Measurements from ENCODE around the gene SLC37A3. TPM values are rescaled to one million over a fixed set of nuclear protein-coding genes. Genes with fewer than 3 reads are reported as not detected.
"Not testable (repeated sequence)": the region's sequence is repeated elsewhere in the genome, so short reads cannot be mapped to it uniquely, and the experiment has no call there.

Gene SLC37A3
- total and polyA plus RNA-seq, 8 donors: 6.3 to 141 (median 55.2) TPM

DNA sequence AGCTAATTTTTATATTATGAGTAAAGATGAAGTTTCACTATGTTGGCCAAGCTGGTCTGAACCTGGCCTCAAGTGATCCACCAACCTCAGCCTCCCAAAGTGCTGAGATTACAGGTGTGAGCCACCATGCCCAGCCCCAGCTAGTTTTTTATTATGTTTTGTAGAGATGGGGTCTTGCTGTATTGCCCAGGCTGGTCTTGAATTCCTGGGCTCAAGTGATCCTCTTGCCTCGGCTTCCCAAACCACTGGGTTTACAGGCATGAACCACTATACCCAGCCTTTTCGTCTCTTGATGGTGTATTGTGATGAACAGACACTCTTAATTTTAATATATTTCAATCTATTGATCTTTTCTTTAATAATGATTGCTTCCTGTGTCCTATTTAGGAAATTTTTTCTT, 23.2 kb upstream of the SLC37A3 start:
- DNase-seq: no peak
- Histone ChIP-seq H3K36me3 (peaks cover 0 to 7% (median 3%) of the 10 kb centered on the region in 4 donors), H3K9me3 (no peaks in the 10 kb centered on the region), H3K27ac (no peak overlapping the region), H3K4me1 (no peaks in the 10 kb centered on the region), H3K4me3 (no peak overlapping the region), H3K27me3 (no peaks in the 10 kb centered on the region)
- intact Hi-C loops (cut with DNase I; ENCODE audit: low total_unique reads): no loop called here
- WGBS, 5 donors: 89 to 98% (median 95%) methylated on average over 2 of the region's 2 CpGs
- no peak for TF ChIP-seq CTCF (IDR thresholded peaks at IDR 0.05)

DNA sequence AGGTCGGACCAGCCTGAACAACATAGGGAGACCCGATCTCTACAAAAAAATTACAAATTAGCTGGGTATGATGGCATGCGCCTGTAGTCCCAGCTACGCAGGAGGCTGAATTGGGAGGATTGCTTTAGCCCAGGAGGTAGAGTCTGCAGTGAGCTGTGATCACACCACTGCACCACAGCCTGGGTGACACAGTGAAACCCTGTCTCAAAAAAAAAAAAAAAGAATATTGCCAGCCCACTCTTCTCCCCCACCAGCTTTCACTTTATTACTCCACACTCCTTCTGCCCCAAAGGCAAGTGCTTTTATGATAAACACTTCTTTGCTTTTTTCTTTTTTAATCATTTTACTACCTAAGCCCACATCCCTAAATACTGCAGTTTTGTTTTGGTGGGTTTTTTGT, 20.3 kb upstream of the SLC37A3 start:
- Histone ChIP-seq H3K27ac (no peak overlapping the region), H3K27me3 (no peaks in the 10 kb centered on the region), H3K4me1 (no peaks in the 10 kb centered on the region), H3K9me3 (no peaks in the 10 kb centered on the region), H3K36me3 (no peaks in the 10 kb centered on the region), H3K4me3 (no peak overlapping the region)
- WGBS, 5 donors: 82 to 95% (median 92%) methylated on average over 4 of the region's 4 CpGs
- TF ChIP-seq POLR2AphosphoS5 (IDR thresholded peaks at IDR 0.05): no peak
- no peak for TF ChIP-seq CTCF (IDR thresholded peaks at IDR 0.05)
- intact Hi-C loops (cut with DNase I; ENCODE audit: low total_unique reads): no loop called here
- no peak for DNase-seq

DNA sequence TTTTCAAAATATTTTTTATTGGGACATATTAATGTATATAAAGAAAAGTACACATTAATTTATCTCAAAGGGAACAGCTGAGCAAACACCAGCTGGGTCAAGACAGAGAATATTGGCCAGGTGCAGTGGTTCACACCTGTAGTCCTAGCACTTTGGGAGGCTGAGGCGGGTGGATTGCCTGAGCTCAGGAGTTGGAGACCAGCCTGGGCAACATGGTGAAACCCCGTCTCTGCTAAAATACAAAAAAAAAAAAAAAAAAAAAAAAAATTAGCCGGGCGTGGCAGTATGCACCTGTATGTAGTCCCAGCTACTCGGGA, 19.8 kb upstream of the SLC37A3 start:
- H3K27me3 ChIP-seq; intact Hi-C loops (cut with DNase I; ENCODE audit: low total_unique reads); H3K36me3 ChIP-seq; H3K9me3 ChIP-seq; H3K4me3 ChIP-seq; H3K27ac ChIP-seq; H3K4me1 ChIP-seq: not testable (repeated sequence)
- DNase-seq: peak; percentile 36 to 41
- 55 to 72% (median 61%) methylated on average over 5 of the region's 5 CpGs for WGBS, 5 donors

DNA sequence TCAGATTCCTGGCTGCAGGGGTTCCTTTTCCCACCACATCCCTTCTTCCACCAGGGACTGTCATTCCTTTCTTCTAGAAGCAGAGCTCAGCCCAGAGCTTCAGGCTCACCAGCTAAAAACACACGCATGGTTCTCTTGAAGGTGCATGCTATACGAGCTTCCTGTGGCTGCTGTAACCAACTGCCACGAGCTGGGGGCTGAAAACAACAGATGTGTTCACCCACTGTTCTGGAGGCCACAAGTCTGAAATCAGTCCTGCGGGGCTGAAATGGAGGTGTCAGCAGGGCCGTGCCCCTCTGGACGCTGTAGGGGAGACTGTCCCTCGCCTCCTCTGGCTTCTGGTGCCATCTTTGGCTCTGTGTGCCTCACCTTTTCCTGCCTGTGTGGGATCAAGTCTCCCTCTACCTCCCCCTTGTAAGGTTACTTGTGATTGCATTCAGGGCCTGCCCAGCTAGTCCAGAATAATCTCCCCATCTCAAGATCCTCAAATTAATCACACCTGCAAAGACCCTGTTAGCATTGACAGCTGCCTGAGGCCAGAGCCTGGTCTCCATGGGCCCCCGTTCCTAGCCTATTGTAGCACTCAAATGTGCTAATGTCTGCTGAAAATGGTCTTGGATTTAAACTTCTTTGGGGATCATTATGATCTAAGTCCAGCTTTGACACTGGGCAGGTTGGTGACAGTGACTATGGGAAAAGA, 19.3 kb upstream of the SLC37A3 start:
- peaks cover 0 to 6% (median 0%) of the 10 kb centered on the region in 4 donors for H3K36me3 ChIP-seq
- H3K4me3 ChIP-seq: no peak overlapping the region
- H3K9me3 ChIP-seq: no peaks in the 10 kb centered on the region
- TF ChIP-seq EP300 (IDR thresholded peaks at IDR 0.05): no peak
- no peak for TF ChIP-seq CTCF (IDR thresholded peaks at IDR 0.05)
- TF ChIP-seq POLR2AphosphoS5 (IDR thresholded peaks at IDR 0.05): no peak
- TF ChIP-seq POLR2A (IDR thresholded peaks at IDR 0.05): no peak
- 70 to 82% (median 76%) methylated on average over 8 of the region's 8 CpGs for WGBS, 5 donors
- intact Hi-C loops (cut with DNase I; ENCODE audit: low total_unique reads): no loop called here
- no peaks in the 10 kb centered on the region for H3K4me1 ChIP-seq
- H3K27ac ChIP-seq: no peak overlapping the region
- no peak for DNase-seq
- no peaks in the 10 kb centered on the region for H3K27me3 ChIP-seq

DNA sequence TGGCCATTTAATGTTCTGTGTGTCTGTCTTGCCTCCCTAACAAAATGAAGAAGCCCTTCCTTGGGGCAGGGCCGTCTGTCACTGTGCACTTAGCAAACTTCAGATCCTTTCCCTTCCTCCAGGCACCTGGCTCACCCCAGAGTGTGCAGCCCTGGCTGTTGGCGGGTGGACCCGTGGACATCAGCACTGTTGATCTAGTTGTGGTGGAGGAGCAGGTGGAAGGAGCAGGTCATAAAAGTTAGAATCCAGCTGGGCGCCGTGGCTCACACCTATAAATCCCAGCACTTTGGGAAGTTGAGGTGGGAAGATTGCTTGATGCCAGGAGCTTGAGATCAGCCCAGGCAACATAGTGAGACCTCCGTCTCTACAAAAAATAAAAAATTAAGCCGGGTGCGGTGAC, 18.2 kb upstream of the SLC37A3 start:
- no peak for TF ChIP-seq EP300 (IDR thresholded peaks at IDR 0.05)
- TF ChIP-seq CTCF (IDR thresholded peaks at IDR 0.05): no peak
- no peak for TF ChIP-seq POLR2AphosphoS5 (IDR thresholded peaks at IDR 0.05)
- no peak for TF ChIP-seq POLR2A (IDR thresholded peaks at IDR 0.05)
- WGBS, 5 donors: 77 to 90% (median 83%) methylated on average over 8 of the region's 8 CpGs
- DNase-seq: no peak
- no peaks in the 10 kb centered on the region for H3K27me3 ChIP-seq
- intact Hi-C loops (cut with DNase I; ENCODE audit: low total_unique reads): no loop called here
- no peak overlapping the region for H3K4me3 ChIP-seq
- no peaks in the 10 kb centered on the region for H3K4me1 ChIP-seq
- H3K36me3 ChIP-seq: peaks cover 0 to 6% (median 2%) of the 10 kb centered on the region in 4 donors
- no peak overlapping the region for H3K27ac ChIP-seq
- no peaks in the 10 kb centered on the region for H3K9me3 ChIP-seq

DNA sequence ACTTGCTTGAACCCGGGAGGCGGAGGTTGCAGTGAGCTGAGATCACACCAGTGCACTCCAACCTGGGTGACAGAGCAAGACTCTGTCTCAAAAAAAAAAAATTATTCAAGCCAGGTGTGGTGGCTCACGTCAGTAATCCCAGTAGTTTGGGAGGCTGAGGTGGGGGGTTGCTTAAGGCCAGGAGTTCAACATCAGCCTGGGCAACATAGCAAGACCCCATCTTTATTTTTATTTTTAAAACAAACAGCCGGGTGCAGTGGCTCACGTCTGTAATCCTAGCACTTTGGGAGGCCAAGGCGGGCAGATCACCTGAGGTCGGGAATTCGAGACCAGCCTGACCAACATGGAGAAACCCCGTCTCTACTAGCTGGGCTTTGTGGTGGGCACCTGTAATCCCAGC, 17.5 kb upstream of the SLC37A3 start:
- WGBS, 5 donors: 89 to 97% (median 93%) methylated on average over 9 of the region's 9 CpGs

More for the DNA sequence above, 17.5 kb upstream of the SLC37A3 start:
- H3K9me3 ChIP-seq; intact Hi-C loops (cut with DNase I; ENCODE audit: low total_unique reads); H3K4me3 ChIP-seq; H3K27ac ChIP-seq; DNase-seq; H3K36me3 ChIP-seq; H3K4me1 ChIP-seq; H3K27me3 ChIP-seq: not testable (repeated sequence)
